ENCODE measurements around the gene MDC1. TPM values are rescaled to one million over a fixed set of nuclear protein-coding genes. Genes with fewer than 3 reads are reported as not detected.

Gene MDC1
- total and polyA plus RNA-seq, 2 of the 13 experiments (the other 11 are each of a cell fraction or from before 2014, with no cell fraction given): 8.4 to 14.0 TPM

DNA sequence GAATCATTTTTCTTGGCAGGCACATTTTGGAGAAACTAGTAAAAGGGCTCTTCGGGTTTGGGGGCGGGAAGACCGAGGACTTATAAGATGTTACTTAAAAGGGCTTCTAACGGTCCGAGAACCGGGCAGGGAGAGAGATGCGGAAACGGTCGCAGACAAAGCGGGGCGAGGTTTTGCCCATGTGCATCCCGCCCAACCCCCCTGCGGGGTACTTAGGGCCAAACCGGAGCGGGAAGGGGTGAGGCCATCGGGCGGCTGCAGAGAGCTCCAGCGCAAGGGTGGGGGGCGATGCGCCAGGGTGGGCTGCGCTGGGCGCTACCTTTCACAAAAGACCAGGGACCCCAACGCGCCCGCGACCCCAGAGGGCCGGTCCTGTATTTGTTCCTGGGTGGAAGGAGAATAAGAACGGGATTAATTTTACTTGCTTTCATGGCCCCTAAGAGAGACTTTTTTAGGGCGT is 3.7 kb upstream of the MDC1 start (continued):
- TF ChIP-seq, protein P1, sequence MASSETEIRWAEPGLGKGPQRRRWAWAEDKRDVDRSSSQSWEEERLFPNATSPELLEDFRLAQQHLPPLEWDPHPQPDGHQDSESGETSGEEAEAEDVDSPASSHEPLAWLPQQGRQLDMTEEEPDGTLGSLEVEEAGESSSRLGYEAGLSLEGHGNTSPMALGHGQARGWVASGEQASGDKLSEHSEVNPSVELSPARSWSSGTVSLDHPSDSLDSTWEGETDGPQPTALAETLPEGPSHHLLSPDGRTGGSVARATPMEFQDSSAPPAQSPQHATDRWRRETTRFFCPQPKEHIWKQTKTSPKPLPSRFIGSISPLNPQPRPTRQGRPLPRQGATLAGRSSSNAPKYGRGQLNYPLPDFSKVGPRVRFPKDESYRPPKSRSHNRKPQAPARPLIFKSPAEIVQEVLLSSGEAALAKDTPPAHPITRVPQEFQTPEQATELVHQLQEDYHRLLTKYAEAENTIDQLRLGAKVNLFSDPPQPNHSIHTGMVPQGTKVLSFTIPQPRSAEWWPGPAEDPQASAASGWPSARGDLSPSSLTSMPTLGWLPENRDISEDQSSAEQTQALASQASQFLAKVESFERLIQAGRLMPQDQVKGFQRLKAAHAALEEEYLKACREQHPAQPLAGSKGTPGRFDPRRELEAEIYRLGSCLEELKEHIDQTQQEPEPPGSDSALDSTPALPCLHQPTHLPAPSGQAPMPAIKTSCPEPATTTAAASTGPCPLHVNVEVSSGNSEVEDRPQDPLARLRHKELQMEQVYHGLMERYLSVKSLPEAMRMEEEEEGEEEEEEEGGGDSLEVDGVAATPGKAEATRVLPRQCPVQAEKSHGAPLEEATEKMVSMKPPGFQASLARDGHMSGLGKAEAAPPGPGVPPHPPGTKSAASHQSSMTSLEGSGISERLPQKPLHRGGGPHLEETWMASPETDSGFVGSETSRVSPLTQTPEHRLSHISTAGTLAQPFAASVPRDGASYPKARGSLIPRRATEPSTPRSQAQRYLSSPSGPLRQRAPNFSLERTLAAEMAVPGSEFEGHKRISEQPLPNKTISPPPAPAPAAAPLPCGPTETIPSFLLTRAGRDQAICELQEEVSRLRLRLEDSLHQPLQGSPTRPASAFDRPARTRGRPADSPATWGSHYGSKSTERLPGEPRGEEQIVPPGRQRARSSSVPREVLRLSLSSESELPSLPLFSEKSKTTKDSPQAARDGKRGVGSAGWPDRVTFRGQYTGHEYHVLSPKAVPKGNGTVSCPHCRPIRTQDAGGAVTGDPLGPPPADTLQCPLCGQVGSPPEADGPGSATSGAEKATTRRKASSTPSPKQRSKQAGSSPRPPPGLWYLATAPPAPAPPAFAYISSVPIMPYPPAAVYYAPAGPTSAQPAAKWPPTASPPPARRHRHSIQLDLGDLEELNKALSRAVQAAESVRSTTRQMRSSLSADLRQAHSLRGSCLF (CRISPR knock-in tag; IDR thresholded peaks at IDR 0.05; ENCODE audit: borderline replicate concordance): no peak
- TF ChIP-seq NCOA5 (CRISPR knock-in tag; IDR thresholded peaks at IDR 0.05) (no peak), BATF2 (CRISPR knock-in tag; IDR thresholded peaks at IDR 0.05) (0 out of 2 replicates have a peak, but pooled peaks have one; percentile 68), PCBP1 (IDR thresholded peaks at IDR 0.05; ENCODE audit: borderline replicate concordance, low read depth, low read length) (0 out of 2 replicates have a peak, but pooled peaks have one; percentile 55), IKZF1 (IDR thresholded peaks at IDR 0.05) (no peak), ATF7 (IDR thresholded peaks at IDR 0.05) (no peak), ATF7 (CRISPR knock-in tag; IDR thresholded peaks at IDR 0.05) (0 out of 2 replicates have a peak, but pooled peaks have one; percentile 25), PLSCR1 (CRISPR knock-in tag; IDR thresholded peaks at IDR 0.05; ENCODE audit: borderline replicate concordance) (0 out of 2 replicates have a peak, but pooled peaks have one; percentile 40), ZNF775 (CRISPR knock-in tag; IDR thresholded peaks at IDR 0.05; ENCODE audit: borderline replicate concordance) (no peak), POLR2A (IDR thresholded peaks at IDR 0.05; ENCODE audit: insufficient read depth in 1 of 2, low read depth in 2 of 2, low read length in 2 of 2) (peak in 1 of 2 experiments; percentile 31; a peak in 1 of 4 replicates), EEA1 (CRISPR knock-in tag; IDR thresholded peaks at IDR 0.05; ENCODE audit: borderline replicate concordance) (0 out of 2 replicates have a peak, but pooled peaks have one; percentile 16), ZNF367 (CRISPR knock-in tag; IDR thresholded peaks at IDR 0.05; ENCODE audit: borderline replicate concordance) (no peak; the same call in 1 of the 2 replicates), YY1 (IDR thresholded peaks at IDR 0.05; ENCODE audit: insufficient read depth, insufficient replicate concordance, low read depth, low read length) (no peak), ZFP36L2 (CRISPR knock-in tag; IDR thresholded peaks at IDR 0.05) (no peak), HNRNPK (IDR thresholded peaks at IDR 0.05; ENCODE audit: low read depth, low read length, poor library complexity, severe bottlenecking) (no peak), ZNF10 (CRISPR knock-in tag; IDR thresholded peaks at IDR 0.05; ENCODE audit: borderline replicate concordance, low read depth) (no peak), ZNF326 (CRISPR knock-in tag; IDR thresholded peaks at IDR 0.05; ENCODE audit: borderline replicate concordance) (no peak)
- TF ChIP-seq, protein P2, sequence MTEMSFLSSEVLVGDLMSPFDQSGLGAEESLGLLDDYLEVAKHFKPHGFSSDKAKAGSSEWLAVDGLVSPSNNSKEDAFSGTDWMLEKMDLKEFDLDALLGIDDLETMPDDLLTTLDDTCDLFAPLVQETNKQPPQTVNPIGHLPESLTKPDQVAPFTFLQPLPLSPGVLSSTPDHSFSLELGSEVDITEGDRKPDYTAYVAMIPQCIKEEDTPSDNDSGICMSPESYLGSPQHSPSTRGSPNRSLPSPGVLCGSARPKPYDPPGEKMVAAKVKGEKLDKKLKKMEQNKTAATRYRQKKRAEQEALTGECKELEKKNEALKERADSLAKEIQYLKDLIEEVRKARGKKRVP (CRISPR knock-in tag; IDR thresholded peaks at IDR 0.05): no peak
- TF ChIP-seq, protein P3, sequence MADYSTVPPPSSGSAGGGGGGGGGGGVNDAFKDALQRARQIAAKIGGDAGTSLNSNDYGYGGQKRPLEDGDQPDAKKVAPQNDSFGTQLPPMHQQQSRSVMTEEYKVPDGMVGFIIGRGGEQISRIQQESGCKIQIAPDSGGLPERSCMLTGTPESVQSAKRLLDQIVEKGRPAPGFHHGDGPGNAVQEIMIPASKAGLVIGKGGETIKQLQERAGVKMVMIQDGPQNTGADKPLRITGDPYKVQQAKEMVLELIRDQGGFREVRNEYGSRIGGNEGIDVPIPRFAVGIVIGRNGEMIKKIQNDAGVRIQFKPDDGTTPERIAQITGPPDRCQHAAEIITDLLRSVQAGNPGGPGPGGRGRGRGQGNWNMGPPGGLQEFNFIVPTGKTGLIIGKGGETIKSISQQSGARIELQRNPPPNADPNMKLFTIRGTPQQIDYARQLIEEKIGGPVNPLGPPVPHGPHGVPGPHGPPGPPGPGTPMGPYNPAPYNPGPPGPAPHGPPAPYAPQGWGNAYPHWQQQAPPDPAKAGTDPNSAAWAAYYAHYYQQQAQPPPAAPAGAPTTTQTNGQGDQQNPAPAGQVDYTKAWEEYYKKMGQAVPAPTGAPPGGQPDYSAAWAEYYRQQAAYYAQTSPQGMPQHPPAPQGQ (CRISPR knock-in tag; IDR thresholded peaks at IDR 0.05; ENCODE audit: borderline replicate concordance): no peak

Measured in HepG2 (cell line).